ENCODE data around the gene TBCD. TPM values are rescaled to one million over a fixed set of nuclear protein-coding genes. Genes with fewer than 3 reads are reported as not detected.

Gene TBCD
- polyA plus RNA-seq, 1 donor, result 76.4 TPM

Other genes with a start within 250 kb of the TBCD start
- gene FOXK2, start 232.3 kb upstream of the TBCD start, polyA plus RNA-seq (ENCODE audit: insufficient read length), result 38.3 TPM
- 106 TPM for gene WDR45B, start 103.6 kb upstream of the TBCD start, polyA plus RNA-seq (ENCODE audit: insufficient read length)
- 16.3 TPM for gene RAB40B, start 53.4 kb upstream of the TBCD start, polyA plus RNA-seq (ENCODE audit: insufficient read length)
- 49.4 TPM for gene FN3KRP, start 35.4 kb upstream of the TBCD start, polyA plus RNA-seq (ENCODE audit: insufficient read length)
- gene FN3K, start 16.4 kb upstream of the TBCD start, polyA plus RNA-seq (ENCODE audit: insufficient read length), result 29.7 TPM
- gene ZNF750, start 88.0 kb downstream of the TBCD start, polyA plus RNA-seq (ENCODE audit: insufficient read length), result 1.5 TPM